Measurements from ENCODE around the gene STAP1. TPM values are rescaled to one million over a fixed set of nuclear protein-coding genes. Genes with fewer than 3 reads are reported as not detected.

STAP1 gene
- total RNA-seq, 1 experiment from 2014 or later: not detected

GRCh38 chr4:67554096-67554495 lies 4.4 kb upstream of the STAP1 start:
- Histone ChIP-seq H3K4ac (ENCODE audit: low read depth, low read length) (no peak overlapping the region), H3K4me2 (ENCODE audit: insufficient read depth, insufficient read length, low read length) (no peak overlapping the region), H4K8ac (replicated peaks; ENCODE audit: insufficient read length, low read depth, low read length) (no peak overlapping the region), H3K23me2 (ENCODE audit: insufficient read length, low read depth, low read length, poor library complexity, severe bottlenecking) (no peaks in the 10 kb centered on the region), H2BK20ac (ENCODE audit: low read depth, low read length, poor library complexity, severe bottlenecking) (no peak overlapping the region), H2BK12ac (ENCODE audit: insufficient read length, low read depth, low read length) (no peak overlapping the region), H3K56ac (ENCODE audit: insufficient read length, low read depth, low read length) (no peak overlapping the region), H3K4me1 (ENCODE audit: insufficient read depth, low read length) (no peaks in the 10 kb centered on the region), H3K9me3 (ENCODE audit: control insufficient read depth, low read depth, low read length) (no peaks in the 10 kb centered on the region), H3K9ac (ENCODE audit: extremely low read depth, insufficient read length, low read length) (no peak overlapping the region), H4K5ac (ENCODE audit: insufficient read length, low read depth, low read length) (no peak overlapping the region), H4K91ac (ENCODE audit: insufficient read length, low read depth, low read length) (no peak overlapping the region), H3K18ac (ENCODE audit: insufficient read length, low read depth, low read length) (no peak overlapping the region), H3K27me3 (ENCODE audit: insufficient read depth, low read length) (no peaks in the 10 kb centered on the region), H3K23ac (ENCODE audit: insufficient read length, low read depth, low read length) (no peak overlapping the region), H2BK5ac (ENCODE audit: insufficient read length, low read length) (no peak overlapping the region), H3K14ac (ENCODE audit: insufficient read depth, low read length) (no peak overlapping the region), H3T11ph (ENCODE audit: low read length) (no peak overlapping the region), H3K79me2 (ENCODE audit: insufficient read depth, low read length) (no peaks in the 10 kb centered on the region), H2AFZ (ENCODE audit: low read length) (no peak overlapping the region), H2AK5ac (ENCODE audit: insufficient read length, low read length) (no peak overlapping the region), H2BK120ac (ENCODE audit: low read depth, low read length, poor library complexity, severe bottlenecking) (no peak overlapping the region), H3K27ac (ENCODE audit: insufficient read length, low read depth, low read length) (no peak overlapping the region), H3K79me1 (ENCODE audit: insufficient read depth, low read depth, low read length, poor library complexity, severe bottlenecking) (no peaks in the 10 kb centered on the region), H2BK15ac (ENCODE audit: low read depth, low read length) (no peak overlapping the region), H4K20me1 (ENCODE audit: control insufficient read depth, insufficient read depth, insufficient read length) (no peaks in the 10 kb centered on the region)
- Mint-ChIP-seq H3K9me3 (no peaks in the 10 kb centered on the region), H3K4me3 (no peak overlapping the region), H3K27me3 (ENCODE audit: low read depth) (no peaks in the 10 kb centered on the region), H3K36me3 (ENCODE audit: insufficient read depth in 1 of 3, low read depth in 3 of 3) (no peaks in the 10 kb centered on the region), H3K27ac (no peak overlapping the region), H3K4me1 (peaks cover 5% of the 10 kb centered on the region in 2 experiments)
- TF ChIP-seq, protein P1, sequence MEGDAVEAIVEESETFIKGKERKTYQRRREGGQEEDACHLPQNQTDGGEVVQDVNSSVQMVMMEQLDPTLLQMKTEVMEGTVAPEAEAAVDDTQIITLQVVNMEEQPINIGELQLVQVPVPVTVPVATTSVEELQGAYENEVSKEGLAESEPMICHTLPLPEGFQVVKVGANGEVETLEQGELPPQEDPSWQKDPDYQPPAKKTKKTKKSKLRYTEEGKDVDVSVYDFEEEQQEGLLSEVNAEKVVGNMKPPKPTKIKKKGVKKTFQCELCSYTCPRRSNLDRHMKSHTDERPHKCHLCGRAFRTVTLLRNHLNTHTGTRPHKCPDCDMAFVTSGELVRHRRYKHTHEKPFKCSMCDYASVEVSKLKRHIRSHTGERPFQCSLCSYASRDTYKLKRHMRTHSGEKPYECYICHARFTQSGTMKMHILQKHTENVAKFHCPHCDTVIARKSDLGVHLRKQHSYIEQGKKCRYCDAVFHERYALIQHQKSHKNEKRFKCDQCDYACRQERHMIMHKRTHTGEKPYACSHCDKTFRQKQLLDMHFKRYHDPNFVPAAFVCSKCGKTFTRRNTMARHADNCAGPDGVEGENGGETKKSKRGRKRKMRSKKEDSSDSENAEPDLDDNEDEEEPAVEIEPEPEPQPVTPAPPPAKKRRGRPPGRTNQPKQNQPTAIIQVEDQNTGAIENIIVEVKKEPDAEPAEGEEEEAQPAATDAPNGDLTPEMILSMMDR (conservative IDR thresholded peaks at IDR 0.05): no peak
- WGBS (ENCODE audit: extremely low coverage, insufficient read length, low lambda C conversion rate): no CpG with 5 or more reads among the region's 3 CpGs
- no peak for DNase-seq
